BJ (cell line): Measurements from ENCODE around the gene SRPRA. TPM values are rescaled to one million over a fixed set of nuclear protein-coding genes. Genes with fewer than 3 reads are reported as not detected.

Source experiments
- CTCF ChIA-PET: fragments of 350-600 bp; formaldehyde crosslinking; extraction: SDS; loops from one replicate; lab custom pipeline; 2021; ENCODE audit warnings: antibody characterized with exemption, inconsistent platforms; lab: Yijun Ruan, JAX
- POLR2A ChIA-PET: fragments of 300-600 bp; sonication (Branson Sonifier 250); formaldehyde crosslinking; extraction: SDS; loops from one replicate; lab custom pipeline; 2021; ENCODE audit warnings: antibody characterized with exemption; lab: Charles Lee
- DNase-seq: peaks from one replicate; pipeline ENCODE4 v3.0.0-alpha.2; 2011; ENCODE audit warnings: low read depth
- H3K27me3 ChIP-seq: 2 replicates; pipeline ENCODE4 v1.6.0; 2011; ENCODE audit warnings: low read length; ENCODE audit not compliant: control insufficient read depth, insufficient read depth
- H3K36me3 ChIP-seq: 2 replicates; pipeline ENCODE4 v1.5.1; 2011; ENCODE audit warnings: low read length; ENCODE audit not compliant: control insufficient read depth, insufficient read depth
- H3K4me3 ChIP-seq: 2 replicates; pipeline ENCODE4 v1.5.1; 2011; ENCODE audit warnings: low read depth, mild to moderate bottlenecking, control low read depth, low read length
- polyA plus RNA-seq: library from polyadenylated mRNA; depleted of rRNA; stranded (reverse); fragments of >200 nt; gene quantifications from 2 replicates; pipeline ENCODE4 v1.2.3, GENCODE V29; 2011
- TF ChIP-seq, protein P1 (sequence below): IDR thresholded peaks from 2 replicates; pipeline ENCODE4 v1.5.1; 2011; ENCODE audit warnings: low read depth, mild to moderate bottlenecking, control low read depth, inconsistent platforms, low read length, moderate library complexity; ENCODE audit not compliant: insufficient read depth

Gene SRPRA
- polyA plus RNA-seq, 1 experiment, result 181 TPM

DNA sequence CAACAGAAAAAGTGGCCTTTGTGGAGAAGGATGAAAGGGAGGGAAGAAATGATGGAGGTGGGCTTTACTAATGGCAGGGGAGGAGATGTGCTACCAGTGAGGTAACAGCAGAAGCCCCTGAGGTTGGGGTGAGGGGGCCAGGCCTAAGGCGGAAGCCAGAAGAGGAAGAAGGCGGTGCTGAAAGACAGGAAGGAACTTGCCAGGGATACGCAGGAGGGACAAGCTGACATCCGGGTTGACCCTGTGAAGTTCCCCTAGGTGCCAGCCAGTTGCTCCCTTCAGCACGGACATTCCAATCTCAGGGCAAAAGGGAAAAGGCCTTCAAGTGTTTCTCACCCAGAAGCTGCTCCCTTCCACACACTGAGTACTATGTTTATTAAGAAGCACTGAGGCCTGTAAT is 11.9 kb upstream of the SRPRA start:
- TF ChIP-seq, protein P1, sequence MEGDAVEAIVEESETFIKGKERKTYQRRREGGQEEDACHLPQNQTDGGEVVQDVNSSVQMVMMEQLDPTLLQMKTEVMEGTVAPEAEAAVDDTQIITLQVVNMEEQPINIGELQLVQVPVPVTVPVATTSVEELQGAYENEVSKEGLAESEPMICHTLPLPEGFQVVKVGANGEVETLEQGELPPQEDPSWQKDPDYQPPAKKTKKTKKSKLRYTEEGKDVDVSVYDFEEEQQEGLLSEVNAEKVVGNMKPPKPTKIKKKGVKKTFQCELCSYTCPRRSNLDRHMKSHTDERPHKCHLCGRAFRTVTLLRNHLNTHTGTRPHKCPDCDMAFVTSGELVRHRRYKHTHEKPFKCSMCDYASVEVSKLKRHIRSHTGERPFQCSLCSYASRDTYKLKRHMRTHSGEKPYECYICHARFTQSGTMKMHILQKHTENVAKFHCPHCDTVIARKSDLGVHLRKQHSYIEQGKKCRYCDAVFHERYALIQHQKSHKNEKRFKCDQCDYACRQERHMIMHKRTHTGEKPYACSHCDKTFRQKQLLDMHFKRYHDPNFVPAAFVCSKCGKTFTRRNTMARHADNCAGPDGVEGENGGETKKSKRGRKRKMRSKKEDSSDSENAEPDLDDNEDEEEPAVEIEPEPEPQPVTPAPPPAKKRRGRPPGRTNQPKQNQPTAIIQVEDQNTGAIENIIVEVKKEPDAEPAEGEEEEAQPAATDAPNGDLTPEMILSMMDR, result no peak
- no peak overlapping the region for H3K4me3 ChIP-seq
- no peaks in the 10 kb centered on the region for H3K27me3 ChIP-seq
- ChIA-PET POLR2A (no interaction called here), CTCF (no interaction called here)
- DNase-seq, result no peak
- peaks cover 3% of the 10 kb centered on the region for H3K36me3 ChIP-seq

DNA sequence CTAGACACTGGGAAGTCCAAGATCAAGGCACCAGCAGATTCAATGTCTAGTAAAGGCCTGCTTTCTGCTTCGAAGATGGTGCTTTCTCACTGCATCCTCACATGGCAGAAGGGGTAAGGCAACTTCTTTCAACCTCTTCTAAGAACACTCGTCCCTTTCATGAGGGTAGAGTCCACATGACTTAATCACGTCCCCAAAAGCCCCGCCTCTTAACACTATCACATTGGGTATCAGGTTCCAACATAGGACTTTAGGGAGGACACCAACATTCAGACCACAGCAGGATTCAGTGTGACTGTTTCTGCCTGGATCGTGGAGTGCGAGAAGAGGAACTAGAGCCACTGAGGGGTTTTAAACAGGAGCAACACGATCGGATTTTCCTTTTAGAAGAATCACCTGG is 10.5 kb upstream of the SRPRA start:
- H3K36me3 ChIP-seq, result peaks cover 6% of the 10 kb centered on the region
- ChIA-PET POLR2A (no interaction called here), CTCF (no interaction called here)
- TF ChIP-seq, protein P1, result no peak
- H3K4me3 ChIP-seq, result no peak overlapping the region
- H3K27me3 ChIP-seq, result no peaks in the 10 kb centered on the region
- no peak for DNase-seq

- no peak for DNase-seq
- POLR2A ChIA-PET, result no interaction called here
- Histone ChIP-seq H3K36me3 (peaks cover 8% of the 10 kb centered on the region), H3K27me3 (no peaks in the 10 kb centered on the region), H3K4me3 (no peak overlapping the region)
- CTCF ChIA-PET, result no interaction called here
- TF ChIP-seq, protein P1, result no peak
Observed at GRCh38 chr11:126277780-126278179, 9.1 kb upstream of the SRPRA start.

DNA sequence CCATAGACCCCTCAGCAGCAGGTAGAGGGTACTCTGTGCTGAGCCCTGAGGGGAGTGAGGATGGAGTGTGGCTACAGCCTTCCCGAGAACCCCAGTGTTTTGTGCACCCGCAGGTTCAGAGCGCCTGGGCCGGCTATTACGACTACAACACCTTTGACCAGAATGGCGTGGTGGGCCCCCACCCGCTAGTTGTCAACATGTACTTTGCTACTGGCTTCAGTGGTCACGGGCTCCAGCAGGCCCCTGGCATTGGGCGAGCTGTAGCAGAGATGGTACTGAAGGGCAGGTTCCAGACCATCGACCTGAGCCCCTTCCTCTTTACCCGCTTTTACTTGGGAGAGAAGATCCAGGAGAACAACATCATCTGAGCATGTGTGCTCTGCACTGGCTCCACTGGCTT is 8.6 kb upstream of the SRPRA start:
- no peak for DNase-seq
- H3K36me3 ChIP-seq, result peaks cover 8% of the 10 kb centered on the region
- H3K27me3 ChIP-seq, result no peaks in the 10 kb centered on the region
- H3K4me3 ChIP-seq, result no peak overlapping the region
- POLR2A ChIA-PET, result no interaction called here
- CTCF ChIA-PET, result no interaction called here
- TF ChIP-seq, protein P1, result no peak

DNA sequence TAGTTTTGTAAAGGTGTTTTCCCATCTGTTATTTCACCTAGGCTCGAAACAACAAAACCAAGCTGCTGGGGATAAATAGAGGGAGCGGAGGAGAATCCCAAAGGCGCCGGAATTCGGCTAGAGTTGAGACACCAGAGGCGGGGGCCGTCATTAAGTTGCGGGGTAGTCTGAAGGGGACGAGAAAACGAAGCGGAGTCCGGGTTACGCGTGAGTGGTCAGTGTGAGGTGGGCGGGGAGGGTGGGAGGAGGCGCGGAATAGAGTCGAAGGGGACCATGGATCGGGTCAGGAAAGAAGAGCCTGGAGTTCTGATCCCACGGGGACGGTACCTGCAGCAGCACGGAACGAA is 361 bp downstream of the SRPRA start:
- H3K36me3 ChIP-seq, result peaks cover 29% of the 10 kb centered on the region
- ChIA-PET POLR2A (no interaction called here), CTCF (interaction anchor here (0.8 kb wide), 1 partner anchor 10 kb away, joined by 3 read pairs; no protein-coding TSS in a partner anchor)
- no peak for DNase-seq
- no peaks in the 10 kb centered on the region for H3K27me3 ChIP-seq
- TF ChIP-seq, protein P1, result no peak
- H3K4me3 ChIP-seq, result peak overlapping the region; percentile 94
